HepG2 (cell line): ENCODE data around the gene MRPL10. TPM values are rescaled to one million over a fixed set of nuclear protein-coding genes. Genes with fewer than 3 reads are reported as not detected.

Source experiments
- ATAC-seq: fragments of 200-7000 bp; cut with Tn5 transposase; 3 replicates; pipeline ENCODE4 v1.9.1; 2020; ENCODE audit warnings: mild to moderate bottlenecking, moderate library complexity
- BruUV-seq: library from RNA; stranded (reverse); fragments of 400-500 nt; replicated peaks from 2 replicates; lab custom pipeline; 2021; lab: Mats Ljungman, UMichigan
- CTCF ChIA-PET: fragments of 300-600 bp; formaldehyde crosslinking; extraction: SDS; loops from one replicate; lab custom pipeline; 2021; ENCODE audit warnings: low total read pairs, inconsistent platforms, low intra/inter-chr PET ratio; lab: Yijun Ruan, JAX
- POLR2A ChIA-PET: fragments of 350-600 bp; sonication (Branson Sonifier 250); formaldehyde crosslinking; loops from one replicate; lab custom pipeline; 2020; ENCODE audit warnings: antibody characterized with exemption, inconsistent platforms; lab: Yijun Ruan, JAX
- DNase-seq: peaks from one replicate; pipeline ENCODE4 v3.0.0-alpha.2; 2015; ENCODE audit warnings: low spot score
- FAIRE-seq: peaks from 3 replicates; lab custom pipeline; 2011; peaks lifted over from hg19 to GRCh38; lab: Jason Lieb, UNC
- H2AFZ ChIP-seq: one replicate; pipeline ENCODE4 v1.6.1; 2011; ENCODE audit warnings: low read length, inconsistent platforms
- H3K27ac ChIP-seq: fragments of 300-600 bp; 3 replicates; pipeline ENCODE4 v1.8.0; 2011; ENCODE audit warnings: mixed run types, mild to moderate bottlenecking, mixed read lengths, low read length, inconsistent platforms; ENCODE audit not compliant: insufficient read depth; ENCODE audit errors: extremely low read length
- H3K27me3 ChIP-seq, 2 experiments: fragments of 200-600 bp in 1 of 2; 2 replicates in 1 of 2; 3 replicates in 1 of 2; pipeline versions ENCODE4 v1.6.0 to v1.8.0; 2011; ENCODE audit warnings: low read length in 2 of 2, mild to moderate bottlenecking in 2 of 2, moderate library complexity in 2 of 2, inconsistent platforms in 1 of 2; ENCODE audit not compliant: insufficient read depth in 2 of 2, control insufficient read depth in 1 of 2
- H3K36me3 ChIP-seq, 2 experiments: fragments of 200-600 bp in 1 of 2; replicated peaks in 1 of 2; 2 replicates in 1 of 2; 3 replicates in 1 of 2; pipeline versions ENCODE4 v1.5.1 to v1.8.0; 2011; ENCODE audit warnings: low read length in 2 of 2, inconsistent platforms in 1 of 2; ENCODE audit not compliant: insufficient read depth in 2 of 2, control insufficient read depth in 1 of 2
- H3K4me1 ChIP-seq: 2 replicates; pipeline ENCODE4 v1.5.1; 2012; ENCODE audit warnings: low read length, inconsistent platforms; ENCODE audit not compliant: insufficient read depth
- H3K4me2 ChIP-seq: 2 replicates; pipeline ENCODE4 v1.6.0; 2011; ENCODE audit warnings: low read depth, low read length, inconsistent platforms
- H3K4me3 ChIP-seq, 3 experiments: fragments of 200-600 bp in 1 of 3; sonication (generic), shearing (Covaris generic) in 1 of 3; replicated peaks in 1 of 3; 2 replicates each; pipeline ENCODE4 v1.5.1; 2011 to 2016; ENCODE audit warnings: low read length in 3 of 3, inconsistent platforms in 2 of 3, low read depth in 2 of 3, mild to moderate bottlenecking in 2 of 3, control low read depth in 1 of 3, mixed read lengths in 1 of 3; ENCODE audit not compliant: insufficient read depth in 1 of 3
- H3K79me2 ChIP-seq: one replicate; pipeline ENCODE4 v1.6.1; 2011; ENCODE audit warnings: low read length, inconsistent platforms; ENCODE audit not compliant: insufficient read depth
- H3K9ac ChIP-seq: 2 replicates; pipeline ENCODE4 v1.6.0; 2011; ENCODE audit warnings: mild to moderate bottlenecking, low read depth, low read length, inconsistent platforms; ENCODE audit not compliant: insufficient read depth
- H3K9me3 ChIP-seq: 2 replicates; pipeline ENCODE4 v1.5.1; 2012; ENCODE audit warnings: mild to moderate bottlenecking, low read length
- H4K20me1 ChIP-seq: 2 replicates; pipeline ENCODE4 v1.6.0; 2011; ENCODE audit warnings: inconsistent platforms, mild to moderate bottlenecking, low read length, moderate library complexity; ENCODE audit not compliant: insufficient read depth
- KLF13 ChIP-seq: sonication (generic); formaldehyde crosslinking; IDR thresholded peaks from 2 replicates; pipeline ENCODE4 v1.4.0; 2020; ENCODE audit warnings: mild to moderate bottlenecking, missing genetic modification reagents
- LCORL ChIP-seq, 2 experiments: fragments of 450-650 bp in 1 of 2; sonication (generic) in 1 of 2; formaldehyde crosslinking in 1 of 2; IDR thresholded peaks; 2 replicates each; pipeline versions ENCODE4 v1.5.0 to v1.6.1; 2017 to 2020; ENCODE audit warnings: antibody characterized with exemption in 1 of 2, missing genetic modification reagents in 1 of 2
- PHF20 ChIP-seq: sonication (generic); formaldehyde crosslinking; IDR thresholded peaks from 2 replicates; pipeline ENCODE4 v1.5.0; 2020; ENCODE audit warnings: mild to moderate bottlenecking, missing genetic modification reagents
- STAG1 ChIP-seq: sonication (generic); formaldehyde crosslinking; IDR thresholded peaks from 2 replicates; pipeline ENCODE4 v1.4.0; 2020; ENCODE audit warnings: missing genetic modification reagents
- ZNF121 ChIP-seq: sonication (generic); formaldehyde crosslinking; IDR thresholded peaks from 2 replicates; pipeline ENCODE4 v1.5.0; 2020; ENCODE audit warnings: mild to moderate bottlenecking, missing genetic modification reagents
- ZNF7 ChIP-seq: IDR thresholded peaks from 2 replicates; pipeline ENCODE4 v1.6.1; 2016; ENCODE audit warnings: missing biosample characterization, missing genetic modification reagents
- ZNF720 ChIP-seq: sonication (generic); formaldehyde crosslinking; IDR thresholded peaks from 2 replicates; pipeline ENCODE4 v1.4.0; 2020; ENCODE audit warnings: missing genetic modification reagents
- ZNF737 ChIP-seq: sonication (generic); formaldehyde crosslinking; IDR thresholded peaks from 2 replicates; pipeline ENCODE4 v1.5.0; 2020; ENCODE audit warnings: missing genetic modification reagents, mild to moderate bottlenecking, borderline replicate concordance
- WGBS: methylation state at CpG from one replicate; pipeline ENCODE4 v1.1.6; 2017; ENCODE audit warnings: low lambda C conversion rate; 5-methylcytosine and 5-hydroxymethylcytosine counted together
- in situ Hi-C: cut with HindIII; loops from 2 replicates; pipeline ENCODE4 v1.10.0; 2017; ENCODE audit warnings: low pct_unique_long_range_greater_than_20kb; ENCODE audit not compliant: extremely low pct_ligation_motif_present
- intact Hi-C: fragments of 100-400 bp; cut with micrococcal nuclease; formaldehyde crosslinking; loops from one replicate; pipeline ENCODE4 v1.10.0; 2022; ENCODE audit not compliant: unreplicated experiment
- polyA plus RNA-seq, 8 experiments: library from polyadenylated mRNA; depleted of rRNA in 3 of 8; stranded (reverse) in 7 of 8; unstranded in 1 of 8; fragments of >200 nt; fragmentation: Illumina TruSeq in 4 of 8; extraction: Trizol in 4 of 8; gene quantifications; 2 replicates each; pipeline versions ENCODE4 v1.2.1 to v1.2.3, GENCODE V29; 2011 to 2016; ENCODE audit warnings: low read depth in 4 of 8, missing spikeins in 1 of 8, mixed read lengths in 1 of 8; ENCODE audit not compliant: insufficient read depth in 1 of 8
- total RNA-seq, 5 experiments: library from RNA; depleted of rRNA; stranded (reverse); fragments of >200 nt; fragmentation: Illumina TruSeq; extraction: Trizol; gene quantifications; 2 replicates each; pipeline ENCODE4 v1.2.3, GENCODE V29; 2016; ENCODE audit warnings: low read depth in 1 of 5
- TF ChIP-seq, protein P1 (sequence below): sonication (generic); formaldehyde crosslinking; IDR thresholded peaks from 2 replicates; pipeline ENCODE4 v1.5.0; 2020; ENCODE audit warnings: mild to moderate bottlenecking, missing genetic modification reagents, borderline replicate concordance
- TF ChIP-seq, protein P2 (sequence below): sonication (generic); formaldehyde crosslinking; IDR thresholded peaks from 2 replicates; pipeline ENCODE4 v1.9.0; 2021; ENCODE audit warnings: missing genetic modification reagents, borderline replicate concordance

The MRPL10 gene
- total and polyA plus RNA-seq, 2 of the 13 experiments (the other 11 are each of a cell fraction or from before 2014, with no cell fraction given) = 56.7 to 149 TPM

DNA sequence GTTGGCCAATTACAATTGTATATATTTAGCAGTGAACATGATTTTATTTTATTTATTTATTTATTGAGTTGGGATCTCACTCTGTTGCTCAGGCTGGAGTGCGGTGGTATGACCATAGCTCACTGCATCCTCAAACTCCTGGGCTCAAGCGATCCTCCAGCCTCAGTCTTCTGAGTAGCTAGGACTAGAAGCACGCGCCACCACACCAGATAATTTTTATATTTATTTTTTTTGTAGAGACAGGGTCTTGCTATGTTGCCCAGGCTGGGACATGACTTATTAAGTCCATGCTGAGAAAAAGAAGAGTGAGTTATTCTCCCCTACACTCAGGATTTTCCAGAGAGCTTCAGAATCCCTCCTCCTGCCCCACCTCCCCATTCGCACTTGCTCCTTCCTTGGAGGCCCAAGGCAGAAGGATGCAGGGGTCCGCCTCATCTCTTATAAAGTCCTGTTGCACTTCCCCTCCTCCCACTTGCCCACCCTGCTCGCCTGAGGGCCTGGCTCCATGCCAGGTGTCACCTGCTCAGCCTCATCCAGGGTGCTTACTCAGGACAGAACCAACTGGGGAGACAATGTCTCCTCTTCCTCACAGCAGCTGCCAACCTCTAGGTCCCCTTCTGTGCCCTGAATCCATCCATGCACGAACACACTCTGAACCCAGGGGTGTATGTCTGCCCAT is 48.6 kb upstream of the MRPL10 start:
- TF ChIP-seq LCORL (IDR thresholded peaks at IDR 0.05) (peak; percentile 45; the same call in 1 of the 2 replicates), LCORL (CRISPR knock-in tag; IDR thresholded peaks at IDR 0.05) (no peak), ZNF737 (CRISPR knock-in tag) (no peak), ZNF121 (CRISPR knock-in tag) (0 out of 2 replicates have a peak, but pooled peaks have one; percentile 41)
- in situ Hi-C loops (no loop called here), intact Hi-C loops (no loop called here)
- Histone ChIP-seq H4K20me1 (no peaks in the 10 kb centered on the region), H3K9me3 (no peaks in the 10 kb centered on the region), H3K9ac (no peak overlapping the region), H3K79me2 (no peaks in the 10 kb centered on the region), H3K4me2 (no peak overlapping the region), H3K27ac (no peak overlapping the region), H2AFZ (no peak overlapping the region), H3K4me3 (no peak overlapping the region), H3K4me1 (peaks cover 31% of the 10 kb centered on the region), H3K27me3 (peaks cover 8 to 62% of the 10 kb centered on the region in 2 experiments; a peak in 3 of 5 replicates), H3K36me3 (no peaks in the 10 kb centered on the region)
- no TSS peak for BruUV-seq
- FAIRE-seq (no peak), DNase-seq (no peak), ATAC-seq (no peak)
- ChIA-PET POLR2A (interaction anchor here (1.4 kb wide), 1 partner anchor 49 kb away, joined by 3 read pairs; the partner anchor contains the start of genes LRRC46 and MRPL10), CTCF (no interaction called here)
- WGBS = 66% methylated on average over 8 of the region's 8 CpGs

DNA sequence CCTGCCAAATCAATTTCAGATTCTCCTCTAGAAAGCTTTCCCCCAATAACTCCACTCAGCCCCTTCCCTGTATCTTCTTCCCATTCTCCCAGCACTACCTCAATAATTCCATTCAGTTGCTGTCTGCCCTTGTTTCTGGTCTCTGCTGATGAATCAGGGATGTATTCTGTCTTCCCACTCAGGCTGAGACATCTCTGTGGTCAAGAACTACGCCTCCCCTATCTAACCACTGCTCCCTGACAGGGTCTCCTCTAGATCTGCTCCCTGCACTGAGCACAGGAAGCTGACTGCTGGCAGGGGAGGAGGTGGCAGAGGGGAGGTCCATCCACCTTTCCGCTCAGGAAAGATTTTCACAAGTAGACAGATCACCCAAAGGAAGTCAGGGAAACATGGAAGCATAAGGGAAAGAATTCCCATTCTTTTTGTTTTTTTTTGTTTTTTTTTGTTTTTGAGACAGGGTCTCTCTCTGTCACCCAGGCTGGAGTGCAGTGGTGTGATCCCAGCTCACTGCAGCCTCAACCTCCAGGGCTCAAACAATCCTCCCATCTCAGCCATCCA is 47.8 kb upstream of the MRPL10 start:
- peaks cover 23% of the 10 kb centered on the region for H3K4me1 ChIP-seq
- no peak overlapping the region for H3K27ac ChIP-seq
- no peak for FAIRE-seq
- CTCF ChIA-PET = no interaction called here
- no TSS peak for BruUV-seq
- POLR2A ChIA-PET = interaction anchor here (1.4 kb wide), 1 partner anchor 48 kb away, joined by 3 read pairs; the partner anchor contains the start of genes LRRC46 and MRPL10
- no peaks in the 10 kb centered on the region for H4K20me1 ChIP-seq
- no peak overlapping the region for H3K4me2 ChIP-seq
- no peaks in the 10 kb centered on the region for H3K36me3 ChIP-seq
- WGBS = 22% methylated on average over 2 of the region's 2 CpGs
- H3K4me3 ChIP-seq = no peak overlapping the region
- no peak for ATAC-seq
- H3K27me3 ChIP-seq = peaks cover 7 to 61% of the 10 kb centered on the region in 2 experiments; a peak in 3 of 5 replicates
- in situ Hi-C loops (no loop called here), intact Hi-C loops (no loop called here)
- H2AFZ ChIP-seq = no peak overlapping the region
- H3K9ac ChIP-seq = no peak overlapping the region
- no peak for DNase-seq
- H3K79me2 ChIP-seq = no peaks in the 10 kb centered on the region
- H3K9me3 ChIP-seq = no peaks in the 10 kb centered on the region
- no peak for TF ChIP-seq STAG1 (CRISPR knock-in tag)
- TF ChIP-seq, protein P1, sequence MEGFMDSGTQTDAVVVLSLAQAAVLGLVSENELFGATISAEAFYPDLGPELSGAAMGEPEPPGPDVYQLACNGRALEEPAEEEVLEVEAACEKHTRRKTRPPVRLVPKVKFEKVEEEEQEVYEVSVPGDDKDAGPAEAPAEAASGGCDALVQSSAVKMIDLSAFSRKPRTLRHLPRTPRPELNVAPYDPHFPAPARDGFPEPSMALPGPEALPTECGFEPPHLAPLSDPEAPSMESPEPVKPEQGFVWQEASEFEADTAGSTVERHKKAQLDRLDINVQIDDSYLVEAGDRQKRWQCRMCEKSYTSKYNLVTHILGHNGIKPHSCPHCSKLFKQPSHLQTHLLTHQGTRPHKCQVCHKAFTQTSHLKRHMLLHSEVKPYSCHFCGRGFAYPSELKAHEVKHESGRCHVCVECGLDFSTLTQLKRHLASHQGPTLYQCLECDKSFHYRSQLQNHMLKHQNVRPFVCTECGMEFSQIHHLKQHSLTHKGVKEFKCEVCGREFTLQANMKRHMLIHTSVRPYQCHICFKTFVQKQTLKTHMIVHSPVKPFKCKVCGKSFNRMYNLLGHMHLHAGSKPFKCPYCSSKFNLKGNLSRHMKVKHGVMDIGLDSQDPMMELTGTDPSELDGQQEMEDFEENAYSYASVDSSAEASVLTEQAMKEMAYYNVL (CRISPR knock-in tag) = no peak
- no peak for TF ChIP-seq PHF20
- no peak for TF ChIP-seq KLF13 (CRISPR knock-in tag)
- TF ChIP-seq ZNF720 (CRISPR knock-in tag) = no peak
- TF ChIP-seq ZNF7 (CRISPR knock-in tag) = no peak
- TF ChIP-seq, protein P2, sequence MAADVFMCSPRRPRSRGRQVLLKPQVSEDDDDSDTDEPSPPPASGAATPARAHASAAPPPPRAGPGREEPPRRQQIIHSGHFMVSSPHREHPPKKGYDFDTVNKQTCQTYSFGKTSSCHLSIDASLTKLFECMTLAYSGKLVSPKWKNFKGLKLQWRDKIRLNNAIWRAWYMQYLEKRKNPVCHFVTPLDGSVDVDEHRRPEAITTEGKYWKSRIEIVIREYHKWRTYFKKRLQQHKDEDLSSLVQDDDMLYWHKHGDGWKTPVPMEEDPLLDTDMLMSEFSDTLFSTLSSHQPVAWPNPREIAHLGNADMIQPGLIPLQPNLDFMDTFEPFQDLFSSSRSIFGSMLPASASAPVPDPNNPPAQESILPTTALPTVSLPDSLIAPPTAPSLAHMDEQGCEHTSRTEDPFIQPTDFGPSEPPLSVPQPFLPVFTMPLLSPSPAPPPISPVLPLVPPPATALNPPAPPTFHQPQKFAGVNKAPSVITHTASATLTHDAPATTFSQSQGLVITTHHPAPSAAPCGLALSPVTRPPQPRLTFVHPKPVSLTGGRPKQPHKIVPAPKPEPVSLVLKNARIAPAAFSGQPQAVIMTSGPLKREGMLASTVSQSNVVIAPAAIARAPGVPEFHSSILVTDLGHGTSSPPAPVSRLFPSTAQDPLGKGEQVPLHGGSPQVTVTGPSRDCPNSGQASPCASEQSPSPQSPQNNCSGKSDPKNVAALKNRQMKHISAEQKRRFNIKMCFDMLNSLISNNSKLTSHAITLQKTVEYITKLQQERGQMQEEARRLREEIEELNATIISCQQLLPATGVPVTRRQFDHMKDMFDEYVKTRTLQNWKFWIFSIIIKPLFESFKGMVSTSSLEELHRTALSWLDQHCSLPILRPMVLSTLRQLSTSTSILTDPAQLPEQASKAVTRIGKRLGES (CRISPR knock-in tag) = no peak
